Measurements from ENCODE around the gene HTT. TPM values are rescaled to one million over a fixed set of nuclear protein-coding genes. Genes with fewer than 3 reads are reported as not detected.

Gene HTT
- total and polyA plus RNA-seq, 2 of the 13 experiments (the other 11 are each of a cell fraction or from before 2014, with no cell fraction given), result 17.5 to 19.5 TPM

DNA sequence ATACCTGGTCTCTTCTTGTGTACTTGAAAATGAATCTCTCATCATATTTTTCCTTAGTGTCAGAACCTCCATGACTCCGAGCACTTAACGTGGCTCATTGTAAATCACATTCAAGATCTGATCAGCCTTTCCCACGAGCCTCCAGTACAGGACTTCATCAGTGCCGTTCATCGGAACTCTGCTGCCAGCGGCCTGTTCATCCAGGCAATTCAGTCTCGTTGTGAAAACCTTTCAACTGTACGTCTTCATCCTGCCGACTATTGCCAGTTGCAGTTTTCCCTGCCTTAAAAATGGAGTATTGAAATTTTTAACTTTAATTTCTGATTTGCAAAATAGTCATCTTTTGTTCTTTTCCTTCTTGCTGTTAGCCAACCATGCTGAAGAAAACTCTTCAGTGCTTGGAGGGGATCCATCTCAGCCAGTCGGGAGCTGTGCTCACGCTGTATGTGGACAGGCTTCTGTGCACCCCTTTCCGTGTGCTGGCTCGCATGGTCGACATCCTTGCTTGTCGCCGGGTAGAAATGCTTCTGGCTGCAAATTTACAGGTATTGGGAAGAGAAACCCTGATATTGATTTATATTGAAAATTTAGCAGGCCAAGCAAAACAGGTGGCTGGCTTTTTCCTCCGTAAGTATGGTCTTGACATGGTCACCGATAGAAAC is 132.1 kb downstream of the HTT start (continued):
- TF ChIP-seq, protein P1, sequence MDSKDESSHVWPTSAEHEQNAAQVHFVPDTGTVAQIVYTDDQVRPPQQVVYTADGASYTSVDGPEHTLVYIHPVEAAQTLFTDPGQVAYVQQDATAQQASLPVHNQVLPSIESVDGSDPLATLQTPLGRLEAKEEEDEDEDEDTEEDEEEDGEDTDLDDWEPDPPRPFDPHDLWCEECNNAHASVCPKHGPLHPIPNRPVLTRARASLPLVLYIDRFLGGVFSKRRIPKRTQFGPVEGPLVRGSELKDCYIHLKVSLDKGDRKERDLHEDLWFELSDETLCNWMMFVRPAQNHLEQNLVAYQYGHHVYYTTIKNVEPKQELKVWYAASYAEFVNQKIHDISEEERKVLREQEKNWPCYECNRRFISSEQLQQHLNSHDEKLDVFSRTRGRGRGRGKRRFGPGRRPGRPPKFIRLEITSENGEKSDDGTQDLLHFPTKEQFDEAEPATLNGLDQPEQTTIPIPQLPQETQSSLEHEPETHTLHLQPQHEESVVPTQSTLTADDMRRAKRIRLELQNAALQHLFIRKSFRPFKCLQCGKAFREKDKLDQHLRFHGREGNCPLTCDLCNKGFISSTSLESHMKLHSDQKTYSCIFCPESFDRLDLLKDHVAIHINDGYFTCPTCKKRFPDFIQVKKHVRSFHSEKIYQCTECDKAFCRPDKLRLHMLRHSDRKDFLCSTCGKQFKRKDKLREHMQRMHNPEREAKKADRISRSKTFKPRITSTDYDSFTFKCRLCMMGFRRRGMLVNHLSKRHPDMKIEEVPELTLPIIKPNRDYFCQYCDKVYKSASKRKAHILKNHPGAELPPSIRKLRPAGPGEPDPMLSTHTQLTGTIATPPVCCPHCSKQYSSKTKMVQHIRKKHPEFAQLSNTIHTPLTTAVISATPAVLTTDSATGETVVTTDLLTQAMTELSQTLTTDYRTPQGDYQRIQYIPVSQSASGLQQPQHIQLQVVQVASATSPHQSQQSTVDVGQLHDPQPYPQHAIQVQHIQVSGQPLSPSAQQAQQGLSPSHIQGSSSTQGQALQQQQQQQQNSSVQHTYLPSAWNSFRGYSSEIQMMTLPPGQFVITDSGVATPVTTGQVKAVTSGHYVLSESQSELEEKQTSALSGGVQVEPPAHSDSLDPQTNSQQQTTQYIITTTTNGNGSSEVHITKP (CRISPR knock-in tag; IDR thresholded peaks at IDR 0.05; ENCODE audit: low read depth), result 0 out of 2 replicates have a peak, but pooled peaks have one; percentile 33
- TF ChIP-seq PRPF4 (IDR thresholded peaks at IDR 0.05; ENCODE audit: low read depth, low read length, poor library complexity, severe bottlenecking), result peak; percentile 90

DNA sequence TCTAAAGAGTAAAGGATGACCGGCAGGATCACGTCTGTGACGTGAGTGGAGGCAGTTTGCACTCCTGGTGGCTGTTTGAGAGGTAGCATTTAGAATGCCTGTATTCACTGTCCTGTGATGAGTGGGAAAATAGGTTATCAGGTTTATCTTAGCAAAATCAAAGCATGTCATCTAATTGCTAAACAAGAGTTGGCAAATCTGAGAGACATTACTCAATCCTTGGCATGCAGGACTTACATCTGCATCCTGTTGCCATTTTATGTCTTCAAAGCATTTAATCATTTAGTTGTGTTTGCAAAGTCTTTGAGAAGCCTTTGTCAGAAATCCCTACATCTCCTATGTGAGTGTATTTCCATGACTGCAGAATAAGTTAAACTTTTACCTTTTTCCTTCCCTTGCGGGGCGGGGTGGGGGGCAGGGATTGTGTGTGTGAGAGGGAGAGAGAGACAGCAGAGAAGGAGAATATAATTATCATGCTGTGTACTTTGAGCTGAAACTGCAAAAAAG is 133.1 kb downstream of the HTT start:
- peak; percentile 67 for FAIRE-seq
- ChIA-PET POLR2A (no interaction called here), CTCF (ENCODE audit: low intra/inter-chr PET ratio, low total read pairs) (no interaction called here)
- Histone ChIP-seq H3K27me3 (ENCODE audit: control insufficient read depth in 1 of 2, insufficient read depth in 2 of 2, low read length in 2 of 2) (no peaks in the 10 kb centered on the region), H2AFZ (ENCODE audit: low read length) (no peak overlapping the region), H4K20me1 (ENCODE audit: insufficient read depth, low read length) (no peaks in the 10 kb centered on the region), H3K36me3 (replicated peaks in 1 of 2; ENCODE audit: control insufficient read depth in 1 of 2, insufficient read depth in 2 of 2, low read length in 2 of 2) (peaks cover 17 to 31% of the 10 kb centered on the region in 2 experiments), H3K79me2 (ENCODE audit: insufficient read depth, low read length) (no peaks in the 10 kb centered on the region), H3K4me1 (ENCODE audit: insufficient read depth, low read length) (peaks cover 78% of the 10 kb centered on the region), H3K9ac (ENCODE audit: insufficient read depth, low read depth, low read length) (peak overlapping the region; percentile 38), H3K27ac (ENCODE audit: extremely low read length, insufficient read depth, low read length) (peak overlapping the region; percentile 95), H3K4me2 (ENCODE audit: low read depth, low read length) (peak overlapping the region; percentile 63), H3K9me3 (ENCODE audit: low read length) (no peaks in the 10 kb centered on the region), H3K4me3 (replicated peaks in 1 of 3; ENCODE audit: insufficient read depth in 1 of 3, low read depth in 2 of 3, low read length in 3 of 3) (peak overlapping the region in 1 of 3 experiments; percentile 3; a peak in 1 of 6 replicates)
- WGBS (ENCODE audit: low lambda C conversion rate), result 0% methylated on average over 5 of the region's 5 CpGs
- no TSS peak for BruUV-seq (replicated peaks)
- DNase-seq (ENCODE audit: low spot score), result peak; percentile 96
- intact Hi-C loops (cut with micrococcal nuclease; ENCODE audit: unreplicated experiment), result loop anchor here (5.0 to 10.0 kb wide), 2 partner anchors 57 to 95 kb away; no protein-coding TSS in a partner anchor
- in situ Hi-C loops (cut with HindIII; ENCODE audit: extremely low pct_ligation_motif_present, low pct_unique_long_range_greater_than_20kb), result no loop called here
- ATAC-seq, result peak; percentile 82
- no peak for TF ChIP-seq ZNF678 (CRISPR knock-in tag; IDR thresholded peaks at IDR 0.05)
- peak; percentile 57; the same call in 1 of the 2 replicates for TF ChIP-seq SALL1 (CRISPR knock-in tag; IDR thresholded peaks at IDR 0.05)
- TF ChIP-seq, protein P2, sequence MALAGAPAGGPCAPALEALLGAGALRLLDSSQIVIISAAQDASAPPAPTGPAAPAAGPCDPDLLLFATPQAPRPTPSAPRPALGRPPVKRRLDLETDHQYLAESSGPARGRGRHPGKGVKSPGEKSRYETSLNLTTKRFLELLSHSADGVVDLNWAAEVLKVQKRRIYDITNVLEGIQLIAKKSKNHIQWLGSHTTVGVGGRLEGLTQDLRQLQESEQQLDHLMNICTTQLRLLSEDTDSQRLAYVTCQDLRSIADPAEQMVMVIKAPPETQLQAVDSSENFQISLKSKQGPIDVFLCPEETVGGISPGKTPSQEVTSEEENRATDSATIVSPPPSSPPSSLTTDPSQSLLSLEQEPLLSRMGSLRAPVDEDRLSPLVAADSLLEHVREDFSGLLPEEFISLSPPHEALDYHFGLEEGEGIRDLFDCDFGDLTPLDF (CRISPR knock-in tag; IDR thresholded peaks at IDR 0.05), result no peak
- TF ChIP-seq, protein P3, sequence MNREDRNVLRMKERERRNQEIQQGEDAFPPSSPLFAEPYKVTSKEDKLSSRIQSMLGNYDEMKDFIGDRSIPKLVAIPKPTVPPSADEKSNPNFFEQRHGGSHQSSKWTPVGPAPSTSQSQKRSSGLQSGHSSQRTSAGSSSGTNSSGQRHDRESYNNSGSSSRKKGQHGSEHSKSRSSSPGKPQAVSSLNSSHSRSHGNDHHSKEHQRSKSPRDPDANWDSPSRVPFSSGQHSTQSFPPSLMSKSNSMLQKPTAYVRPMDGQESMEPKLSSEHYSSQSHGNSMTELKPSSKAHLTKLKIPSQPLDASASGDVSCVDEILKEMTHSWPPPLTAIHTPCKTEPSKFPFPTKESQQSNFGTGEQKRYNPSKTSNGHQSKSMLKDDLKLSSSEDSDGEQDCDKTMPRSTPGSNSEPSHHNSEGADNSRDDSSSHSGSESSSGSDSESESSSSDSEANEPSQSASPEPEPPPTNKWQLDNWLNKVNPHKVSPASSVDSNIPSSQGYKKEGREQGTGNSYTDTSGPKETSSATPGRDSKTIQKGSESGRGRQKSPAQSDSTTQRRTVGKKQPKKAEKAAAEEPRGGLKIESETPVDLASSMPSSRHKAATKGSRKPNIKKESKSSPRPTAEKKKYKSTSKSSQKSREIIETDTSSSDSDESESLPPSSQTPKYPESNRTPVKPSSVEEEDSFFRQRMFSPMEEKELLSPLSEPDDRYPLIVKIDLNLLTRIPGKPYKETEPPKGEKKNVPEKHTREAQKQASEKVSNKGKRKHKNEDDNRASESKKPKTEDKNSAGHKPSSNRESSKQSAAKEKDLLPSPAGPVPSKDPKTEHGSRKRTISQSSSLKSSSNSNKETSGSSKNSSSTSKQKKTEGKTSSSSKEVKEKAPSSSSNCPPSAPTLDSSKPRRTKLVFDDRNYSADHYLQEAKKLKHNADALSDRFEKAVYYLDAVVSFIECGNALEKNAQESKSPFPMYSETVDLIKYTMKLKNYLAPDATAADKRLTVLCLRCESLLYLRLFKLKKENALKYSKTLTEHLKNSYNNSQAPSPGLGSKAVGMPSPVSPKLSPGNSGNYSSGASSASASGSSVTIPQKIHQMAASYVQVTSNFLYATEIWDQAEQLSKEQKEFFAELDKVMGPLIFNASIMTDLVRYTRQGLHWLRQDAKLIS (CRISPR knock-in tag; IDR thresholded peaks at IDR 0.05), result no peak
- TF ChIP-seq, protein P4, sequence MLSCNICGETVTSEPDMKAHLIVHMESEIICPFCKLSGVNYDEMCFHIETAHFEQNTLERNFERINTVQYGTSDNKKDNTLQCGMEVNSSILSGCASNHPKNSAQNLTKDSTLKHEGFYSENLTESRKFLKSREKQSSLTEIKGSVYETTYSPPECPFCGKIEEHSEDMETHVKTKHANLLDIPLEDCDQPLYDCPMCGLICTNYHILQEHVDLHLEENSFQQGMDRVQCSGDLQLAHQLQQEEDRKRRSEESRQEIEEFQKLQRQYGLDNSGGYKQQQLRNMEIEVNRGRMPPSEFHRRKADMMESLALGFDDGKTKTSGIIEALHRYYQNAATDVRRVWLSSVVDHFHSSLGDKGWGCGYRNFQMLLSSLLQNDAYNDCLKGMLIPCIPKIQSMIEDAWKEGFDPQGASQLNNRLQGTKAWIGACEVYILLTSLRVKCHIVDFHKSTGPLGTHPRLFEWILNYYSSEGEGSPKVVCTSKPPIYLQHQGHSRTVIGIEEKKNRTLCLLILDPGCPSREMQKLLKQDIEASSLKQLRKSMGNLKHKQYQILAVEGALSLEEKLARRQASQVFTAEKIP (CRISPR knock-in tag; IDR thresholded peaks at IDR 0.05; ENCODE audit: borderline replicate concordance), result no peak
- TF ChIP-seq NCOR1 (IDR thresholded peaks at IDR 0.05; ENCODE audit: borderline replicate concordance, low read length), result peak; percentile 68; the same call in 1 of the 2 replicates
- TF ChIP-seq FOXA1 (IDR thresholded peaks at IDR 0.05), result no peak
- TF ChIP-seq FOXA1 (CRISPR knock-in tag; IDR thresholded peaks at IDR 0.05), result peak; percentile 70
- TF ChIP-seq SAP130 (CRISPR knock-in tag; IDR thresholded peaks at IDR 0.05; ENCODE audit: low read depth), result peak; percentile 53

Data from HepG2 (cell line).